Mucosa of descending colon (tissue), 3 donors: ENCODE data around the gene S100PBP. TPM values are rescaled to one million over a fixed set of nuclear protein-coding genes. Genes with fewer than 3 reads are reported as not detected.

Experiments used
- ATAC-seq: fragments of 200-7000 bp; cut with Tn5 transposase; one replicate; pipeline ENCODE4 v1.9.1; 2020; ENCODE audit warnings: mild to moderate bottlenecking, moderate library complexity
- DNase-seq, 3 donors: peaks; one replicate each; pipeline ENCODE4 v3.0.0-alpha.2; 2020
- H3K36me3 ChIP-seq: fragments of 200-600 bp; one replicate; pipeline ENCODE4 v1.8.0; 2021; ENCODE audit warnings: low read depth, mild to moderate bottlenecking
- H3K4me1 ChIP-seq: fragments of 200-600 bp; one replicate; pipeline ENCODE4 v1.8.0; 2021; ENCODE audit warnings: low read depth, mild to moderate bottlenecking
- H3K4me3 ChIP-seq: fragments of 200-600 bp; one replicate; pipeline ENCODE4 v1.8.0; 2021; ENCODE audit warnings: mild to moderate bottlenecking
- H3K9me3 ChIP-seq: fragments of 200-600 bp; one replicate; pipeline ENCODE4 v1.8.0; 2021; ENCODE audit warnings: mild to moderate bottlenecking
- intact Hi-C, 2 donors: fragments of 100-400 bp; cut with DNase I in 1 of 2; cut with micrococcal nuclease in 1 of 2; formaldehyde crosslinking; loops; one replicate each; pipeline versions ENCODE4 v1.11.0 to v1.11.1; 2022; cut with DNase I, micrococcal nuclease
- total RNA-seq, 3 donors: library from RNA; stranded (reverse); fragmentation: NEBNext Ultra II Directional in 2 of 3; extraction: Animal tissue kit (Norgen Biotek cat#: 25700) in 2 of 3; gene quantifications; one replicate each; pipeline versions ENCODE4 v1.2.1 to v1.2.4, GENCODE V29; 2021 to 2023
- TF ChIP-seq, protein P1 (sequence below): fragments of 200-600 bp; IDR thresholded peaks from one replicate; pipeline ENCODE4 v1.8.0; 2022; ENCODE audit warnings: antibody characterized with exemption, mild to moderate bottlenecking
- donor health status: DM: no; HTN: no; CAD: no; lungs with moderate emphysema.
- donor health status: DM: no; HTN: no; CAD: no.
- donor health status: DM: no; HTN: yes; CAD: no.

S100PBP gene
- total RNA-seq, 3 donors from 2014 or later = 23.7 to 38.8 (median 31.0) TPM

DNA sequence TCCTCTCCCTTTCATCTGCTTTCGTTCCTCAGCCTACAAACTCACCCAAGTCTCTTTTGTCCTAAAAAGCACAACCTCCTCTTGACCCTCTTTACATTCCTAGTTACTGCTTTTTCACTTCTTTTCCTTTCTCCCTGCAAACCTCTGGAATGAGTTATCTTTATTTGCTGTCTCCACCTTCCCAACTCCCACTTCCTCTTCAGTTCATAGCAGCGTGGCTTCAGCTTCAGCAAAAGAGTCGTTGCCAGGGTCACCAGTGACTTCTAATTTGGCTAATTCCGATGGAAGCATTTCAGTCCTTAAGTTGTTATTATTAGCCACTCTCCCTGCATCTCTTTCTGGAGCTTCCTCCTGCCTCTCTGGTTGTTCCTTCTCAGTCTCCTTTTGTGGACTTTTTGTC, 90.0 kb downstream of the S100PBP start:
- Histone ChIP-seq H3K9me3 (no peaks in the 10 kb centered on the region), H3K36me3 (no peaks in the 10 kb centered on the region), H3K4me3 (no peak overlapping the region), H3K4me1 (peaks cover 15% of the 10 kb centered on the region)
- ATAC-seq (peak; percentile 30), DNase-seq (peak in 2 of 3 donors; percentile 35 to 61)
- intact Hi-C loops = no loop called here
- TF ChIP-seq, protein P1, sequence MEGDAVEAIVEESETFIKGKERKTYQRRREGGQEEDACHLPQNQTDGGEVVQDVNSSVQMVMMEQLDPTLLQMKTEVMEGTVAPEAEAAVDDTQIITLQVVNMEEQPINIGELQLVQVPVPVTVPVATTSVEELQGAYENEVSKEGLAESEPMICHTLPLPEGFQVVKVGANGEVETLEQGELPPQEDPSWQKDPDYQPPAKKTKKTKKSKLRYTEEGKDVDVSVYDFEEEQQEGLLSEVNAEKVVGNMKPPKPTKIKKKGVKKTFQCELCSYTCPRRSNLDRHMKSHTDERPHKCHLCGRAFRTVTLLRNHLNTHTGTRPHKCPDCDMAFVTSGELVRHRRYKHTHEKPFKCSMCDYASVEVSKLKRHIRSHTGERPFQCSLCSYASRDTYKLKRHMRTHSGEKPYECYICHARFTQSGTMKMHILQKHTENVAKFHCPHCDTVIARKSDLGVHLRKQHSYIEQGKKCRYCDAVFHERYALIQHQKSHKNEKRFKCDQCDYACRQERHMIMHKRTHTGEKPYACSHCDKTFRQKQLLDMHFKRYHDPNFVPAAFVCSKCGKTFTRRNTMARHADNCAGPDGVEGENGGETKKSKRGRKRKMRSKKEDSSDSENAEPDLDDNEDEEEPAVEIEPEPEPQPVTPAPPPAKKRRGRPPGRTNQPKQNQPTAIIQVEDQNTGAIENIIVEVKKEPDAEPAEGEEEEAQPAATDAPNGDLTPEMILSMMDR = no peak

Other genes starting within 250 kb of the S100PBP start
- 10 to 100 TPM; 40.4 to 45.4 (median 40.9) TPM for gene ZBTB8OS, start 167.1 kb upstream of the S100PBP start, total RNA-seq
- gene RBBP4, start 166.4 kb upstream of the S100PBP start, total RNA-seq = 100 to 1,000 TPM; 120 to 156 (median 136) TPM
- 10 to 100 TPM; 14.3 to 19.2 (median 14.6) TPM for gene SYNC, start 114.9 kb upstream of the S100PBP start, total RNA-seq
- 10 to 100 TPM; 47.0 to 66.7 (median 54.8) TPM for gene YARS1, start 295 bp upstream of the S100PBP start, total RNA-seq
- under 1 TPM; 0.38 to 0.51 (median 0.41) TPM for gene FNDC5, start 53.3 kb downstream of the S100PBP start, total RNA-seq
- 1 to 10 TPM; 1.1 to 2.0 (median 1.1) TPM for gene HPCA, start 68.8 kb downstream of the S100PBP start, total RNA-seq
- gene TMEM54, start 83.7 kb downstream of the S100PBP start, total RNA-seq = 100 to 1,000 TPM; 426 to 995 (median 483) TPM
- 10 to 100 TPM; 51.5 to 74.9 (median 68.0) TPM for gene RNF19B, start 147.2 kb downstream of the S100PBP start, total RNA-seq
- gene AK2, start 219.2 kb downstream of the S100PBP start, total RNA-seq = 100 to 1,000 TPM; 147 to 228 (median 186) TPM